ENCODE data around the gene GREB1L. TPM values are rescaled to one million over a fixed set of nuclear protein-coding genes. Genes with fewer than 3 reads are reported as not detected.

Gene GREB1L
- total RNA-seq, 2 experiments from 2014 or later: not detected

DNA sequence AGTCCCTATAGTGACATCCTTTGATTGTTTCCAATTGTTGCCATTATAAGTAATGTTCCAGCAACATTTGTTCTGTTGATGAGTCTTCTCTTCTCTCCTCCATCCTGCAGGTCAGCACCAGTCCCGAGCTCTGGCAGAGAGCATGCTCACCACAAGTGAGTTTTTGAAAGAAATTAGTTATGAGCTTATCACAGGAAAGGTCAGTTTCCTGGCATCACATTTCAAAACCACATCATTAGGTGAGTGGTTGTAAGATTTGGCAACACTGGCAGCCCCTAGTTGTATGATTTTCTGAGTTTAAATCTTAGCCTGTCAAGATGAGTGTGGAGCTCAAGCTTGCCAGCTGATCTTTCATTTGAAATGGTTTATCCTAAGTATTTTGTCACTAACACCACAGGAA, 208.9 kb downstream of the GREB1L start:
- no peaks in the 10 kb centered on the region for H3K4me1 ChIP-seq (ENCODE audit: insufficient read depth, low read length, poor library complexity, severe bottlenecking)
- no peaks in the 10 kb centered on the region for H4K20me1 ChIP-seq (ENCODE audit: insufficient read depth, low read length)
- ChIA-PET CTCF (ENCODE audit: unreplicated experiment) (no interaction called here), POLR2A (interaction anchor here (0.5 to 0.7 kb wide), 5 partner anchors 21 to 441 kb away, joined by 3 to 6 read pairs (median 5); no protein-coding TSS in a partner anchor)
- no peaks in the 10 kb centered on the region for H3K9me3 ChIP-seq (ENCODE audit: low read length)
- no peaks in the 10 kb centered on the region for H3K36me3 ChIP-seq (ENCODE audit: insufficient read depth, low read length)
- H3K27ac ChIP-seq (ENCODE audit: low read depth, low read length, poor library complexity, severe bottlenecking): no peak overlapping the region
- H3K4me2 ChIP-seq (ENCODE audit: low read length): no peak overlapping the region
- BruUV-seq (replicated peaks): no TSS peak
- H3K4me3 ChIP-seq (ENCODE audit: low read depth, low read length, poor library complexity, severe bottlenecking): no peak overlapping the region
- TF ChIP-seq EZH2phosphoT487 (IDR thresholded peaks at IDR 0.05; ENCODE audit: borderline replicate concordance, low read depth, low read length): no peak
- TF ChIP-seq, protein P1, sequence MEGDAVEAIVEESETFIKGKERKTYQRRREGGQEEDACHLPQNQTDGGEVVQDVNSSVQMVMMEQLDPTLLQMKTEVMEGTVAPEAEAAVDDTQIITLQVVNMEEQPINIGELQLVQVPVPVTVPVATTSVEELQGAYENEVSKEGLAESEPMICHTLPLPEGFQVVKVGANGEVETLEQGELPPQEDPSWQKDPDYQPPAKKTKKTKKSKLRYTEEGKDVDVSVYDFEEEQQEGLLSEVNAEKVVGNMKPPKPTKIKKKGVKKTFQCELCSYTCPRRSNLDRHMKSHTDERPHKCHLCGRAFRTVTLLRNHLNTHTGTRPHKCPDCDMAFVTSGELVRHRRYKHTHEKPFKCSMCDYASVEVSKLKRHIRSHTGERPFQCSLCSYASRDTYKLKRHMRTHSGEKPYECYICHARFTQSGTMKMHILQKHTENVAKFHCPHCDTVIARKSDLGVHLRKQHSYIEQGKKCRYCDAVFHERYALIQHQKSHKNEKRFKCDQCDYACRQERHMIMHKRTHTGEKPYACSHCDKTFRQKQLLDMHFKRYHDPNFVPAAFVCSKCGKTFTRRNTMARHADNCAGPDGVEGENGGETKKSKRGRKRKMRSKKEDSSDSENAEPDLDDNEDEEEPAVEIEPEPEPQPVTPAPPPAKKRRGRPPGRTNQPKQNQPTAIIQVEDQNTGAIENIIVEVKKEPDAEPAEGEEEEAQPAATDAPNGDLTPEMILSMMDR (conservative IDR thresholded peaks at IDR 0.05; ENCODE audit: low read length): no peak
- H3K9me2 ChIP-seq (ENCODE audit: insufficient read depth, low read length): no peaks in the 10 kb centered on the region
- intact Hi-C loops (cut with micrococcal nuclease; ENCODE audit: unreplicated experiment): no loop called here
- H2AFZ ChIP-seq (ENCODE audit: low read length): no peak overlapping the region
- no peaks in the 10 kb centered on the region for H3K79me2 ChIP-seq (ENCODE audit: insufficient read depth, low read depth, low read length)
- DNase-seq (ENCODE audit: low spot score): no peak

DNA sequence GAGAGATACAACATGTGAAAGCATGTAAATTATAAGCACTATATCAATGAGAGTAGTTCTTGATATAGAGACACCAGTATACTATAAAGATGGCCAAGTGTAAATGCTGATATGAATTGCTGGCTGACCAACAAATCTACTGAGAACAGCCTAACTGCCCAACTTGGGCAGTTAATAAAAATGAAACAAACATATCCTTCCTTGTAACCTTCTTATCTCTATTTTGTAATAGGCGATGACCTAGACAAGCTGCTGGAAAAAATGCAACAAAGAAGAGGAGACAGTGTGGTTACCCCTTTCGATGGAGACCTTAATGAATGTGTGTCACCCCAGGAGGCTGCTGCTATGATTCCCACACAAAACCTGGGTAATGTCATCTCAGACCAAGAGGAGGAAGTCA, 209.8 kb downstream of the GREB1L start:
- TF ChIP-seq EZH2phosphoT487 (IDR thresholded peaks at IDR 0.05; ENCODE audit: borderline replicate concordance, low read depth, low read length): no peak
- TF ChIP-seq, protein P1 (conservative IDR thresholded peaks at IDR 0.05; ENCODE audit: low read length): no peak
- ChIA-PET POLR2A (interaction anchor here (0.5 kb wide), 1 partner anchor 80 kb away, joined by 3 read pairs; no protein-coding TSS in a partner anchor), CTCF (ENCODE audit: unreplicated experiment) (interaction anchor here (0.7 kb wide), 1 partner anchor 53 kb away, joined by 3 read pairs; no protein-coding TSS in a partner anchor)
- Histone ChIP-seq H3K9me3 (ENCODE audit: low read length) (no peaks in the 10 kb centered on the region), H4K20me1 (ENCODE audit: insufficient read depth, low read length) (no peaks in the 10 kb centered on the region), H3K36me3 (ENCODE audit: insufficient read depth, low read length) (no peaks in the 10 kb centered on the region), H3K4me2 (ENCODE audit: low read length) (no peak overlapping the region), H3K27ac (ENCODE audit: low read depth, low read length, poor library complexity, severe bottlenecking) (no peak overlapping the region), H3K4me1 (ENCODE audit: insufficient read depth, low read length, poor library complexity, severe bottlenecking) (no peaks in the 10 kb centered on the region), H3K9me2 (ENCODE audit: insufficient read depth, low read length) (no peaks in the 10 kb centered on the region), H3K79me2 (ENCODE audit: insufficient read depth, low read depth, low read length) (no peaks in the 10 kb centered on the region), H3K4me3 (ENCODE audit: low read depth, low read length, poor library complexity, severe bottlenecking) (no peak overlapping the region), H2AFZ (ENCODE audit: low read length) (no peak overlapping the region)
- intact Hi-C loops (cut with micrococcal nuclease; ENCODE audit: unreplicated experiment): no loop called here
- BruUV-seq (replicated peaks): no TSS peak
- no peak for DNase-seq (ENCODE audit: low spot score)

DNA sequence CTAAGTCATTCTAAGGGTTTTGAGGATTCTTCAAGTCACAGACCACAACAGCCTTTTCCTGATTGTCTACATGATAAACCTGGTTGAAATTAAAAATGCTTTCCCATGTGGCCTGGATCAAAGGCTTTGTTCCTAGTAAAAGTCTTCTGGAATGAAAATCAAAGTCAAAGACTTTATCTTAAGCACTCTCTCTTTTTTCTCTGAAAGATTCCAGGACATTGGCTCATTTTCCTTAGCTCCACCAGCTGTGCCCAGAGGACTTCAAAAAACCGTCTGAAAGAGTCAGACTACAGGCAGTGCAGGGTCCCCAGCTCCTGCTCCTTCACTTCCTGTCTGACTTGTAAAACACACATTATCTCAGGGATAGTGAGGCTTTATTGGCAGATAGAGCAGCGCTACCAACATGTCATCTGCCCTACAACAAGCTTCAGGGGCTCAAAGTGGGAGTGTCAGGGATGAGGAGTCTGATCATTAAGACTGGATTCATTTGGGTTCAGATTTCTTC, 210.3 kb downstream of the GREB1L start:
- POLR2A ChIA-PET: interaction anchor here (0.5 kb wide), 1 partner anchor 81 kb away, joined by 3 read pairs; no protein-coding TSS in a partner anchor
- no peak overlapping the region for H3K4me3 ChIP-seq (ENCODE audit: low read depth, low read length, poor library complexity, severe bottlenecking)
- no peaks in the 10 kb centered on the region for H4K20me1 ChIP-seq (ENCODE audit: insufficient read depth, low read length)
- H3K36me3 ChIP-seq (ENCODE audit: insufficient read depth, low read length): no peaks in the 10 kb centered on the region
- no TSS peak for BruUV-seq (replicated peaks)
- no peaks in the 10 kb centered on the region for H3K9me3 ChIP-seq (ENCODE audit: low read length)
- CTCF ChIA-PET (ENCODE audit: unreplicated experiment): interaction anchor here (0.7 kb wide), 1 partner anchor 52 kb away, joined by 3 read pairs; no protein-coding TSS in a partner anchor
- intact Hi-C loops (cut with micrococcal nuclease; ENCODE audit: unreplicated experiment): no loop called here
- no peak overlapping the region for H3K4me2 ChIP-seq (ENCODE audit: low read length)
- no peak overlapping the region for H3K27ac ChIP-seq (ENCODE audit: low read depth, low read length, poor library complexity, severe bottlenecking)
- no peaks in the 10 kb centered on the region for H3K4me1 ChIP-seq (ENCODE audit: insufficient read depth, low read length, poor library complexity, severe bottlenecking)
- no peaks in the 10 kb centered on the region for H3K9me2 ChIP-seq (ENCODE audit: insufficient read depth, low read length)
- no peaks in the 10 kb centered on the region for H3K79me2 ChIP-seq (ENCODE audit: insufficient read depth, low read depth, low read length)
- TF ChIP-seq, protein P1 (conservative IDR thresholded peaks at IDR 0.05; ENCODE audit: low read length): no peak
- no peak for TF ChIP-seq EZH2phosphoT487 (IDR thresholded peaks at IDR 0.05; ENCODE audit: borderline replicate concordance, low read depth, low read length)
- H2AFZ ChIP-seq (ENCODE audit: low read length): no peak overlapping the region
- DNase-seq (ENCODE audit: low spot score): no peak
